SK-N-SH treated with all-trans-retinoic acid at 6 μM for 48 hours (cell line): Measurements from ENCODE around the gene GNAZ.

Source experiments
- ATAC-seq: fragments of 200-7000 bp; cut with Tn5 transposase; 3 replicates; pipeline ENCODE4 v1.9.1; 2020; ENCODE audit warnings: mild to moderate bottlenecking, moderate library complexity
- ARNTL ChIP-seq: fragments of 450-650 bp; formaldehyde crosslinking; IDR thresholded peaks from 2 replicates; pipeline ENCODE4 v1.5.0; 2020; ENCODE audit warnings: low read depth, mild to moderate bottlenecking, moderate library complexity, borderline replicate concordance
- BACH2 ChIP-seq: fragments of 250-450 bp; sonication (Bioruptor Pico); IDR thresholded peaks from 2 replicates; pipeline ENCODE4 v1.9.0; 2021; ENCODE audit warnings: mild to moderate bottlenecking, borderline replicate concordance
- CSDC2 ChIP-seq: fragments of 250-450 bp; sonication (Bioruptor Pico); IDR thresholded peaks from 2 replicates; pipeline ENCODE4 v1.5.0; 2020; ENCODE audit warnings: mild to moderate bottlenecking, moderate library complexity
- CSRNP3 ChIP-seq: fragments of 250-450 bp; sonication (Bioruptor Pico); IDR thresholded peaks from 2 replicates; pipeline ENCODE4 v1.5.1; 2021; ENCODE audit warnings: mild to moderate bottlenecking, moderate library complexity
- ESRRG ChIP-seq: fragments of 250-450 bp; sonication (Bioruptor Pico); IDR thresholded peaks from 2 replicates; pipeline ENCODE4 v1.6.1; 2021; ENCODE audit warnings: mild to moderate bottlenecking
- GLIS3 ChIP-seq: fragments of 250-450 bp; sonication (Bioruptor Pico); IDR thresholded peaks from 2 replicates; pipeline ENCODE4 v1.5.0; 2020; ENCODE audit warnings: mild to moderate bottlenecking, moderate library complexity
- ISL1 ChIP-seq: fragments of 250-450 bp; sonication (Bioruptor Pico); IDR thresholded peaks from 2 replicates; pipeline ENCODE4 v2.1.2; 2022; ENCODE audit warnings: mild to moderate bottlenecking, moderate library complexity
- PATZ1 ChIP-seq: fragments of 250-450 bp; sonication (Bioruptor Pico); IDR thresholded peaks from 2 replicates; pipeline ENCODE4 v1.8.0; 2020; ENCODE audit warnings: mild to moderate bottlenecking, moderate library complexity, borderline replicate concordance
- POU6F1 ChIP-seq: fragments of 250-450 bp; sonication (Bioruptor Pico); IDR thresholded peaks from 2 replicates; pipeline ENCODE4 v1.8.0; 2021; ENCODE audit warnings: low read depth, mild to moderate bottlenecking, moderate library complexity, borderline replicate concordance
- PPARA ChIP-seq: fragments of 250-450 bp; sonication (Bioruptor Pico); IDR thresholded peaks from 2 replicates; pipeline ENCODE4 v1.5.0; 2020; ENCODE audit warnings: mild to moderate bottlenecking, borderline replicate concordance
- RARB ChIP-seq: fragments of 250-450 bp; sonication (Bioruptor Pico); IDR thresholded peaks from 2 replicates; pipeline ENCODE4 v1.8.0; 2021; ENCODE audit warnings: mild to moderate bottlenecking, moderate library complexity
- SNAI2 ChIP-seq: fragments of 250-450 bp; sonication (Bioruptor Pico); IDR thresholded peaks from 2 replicates; pipeline ENCODE4 v1.5.0; 2020; ENCODE audit warnings: mild to moderate bottlenecking, moderate library complexity
- TCF4 ChIP-seq: fragments of 250-450 bp; sonication (Bioruptor Pico); IDR thresholded peaks from 2 replicates; pipeline ENCODE4 v1.8.0; 2021; ENCODE audit warnings: mild to moderate bottlenecking, moderate library complexity, borderline replicate concordance
- TOX ChIP-seq: fragments of 250-450 bp; sonication (Bioruptor Pico); IDR thresholded peaks from 2 replicates; pipeline ENCODE4 v1.8.0; 2021; ENCODE audit warnings: mild to moderate bottlenecking, moderate library complexity, borderline replicate concordance
- TSHZ2 ChIP-seq: fragments of 250-450 bp; sonication (Bioruptor Pico); IDR thresholded peaks from 2 replicates; pipeline ENCODE4 v1.5.0; 2020; ENCODE audit warnings: mild to moderate bottlenecking, moderate library complexity
- ZC3H10 ChIP-seq: fragments of 250-450 bp; sonication (Bioruptor Pico); IDR thresholded peaks from 2 replicates; pipeline ENCODE4 v1.5.1; 2021; ENCODE audit warnings: mild to moderate bottlenecking, moderate library complexity
- ZFP3 ChIP-seq: fragments of 250-450 bp; sonication (Bioruptor Pico); IDR thresholded peaks from 2 replicates; pipeline ENCODE4 v1.5.0; 2020; ENCODE audit warnings: mild to moderate bottlenecking, moderate library complexity
- ZFP30 ChIP-seq: fragments of 450-650 bp; formaldehyde crosslinking; IDR thresholded peaks from 2 replicates; pipeline ENCODE4 v1.5.0; 2022; ENCODE audit warnings: mild to moderate bottlenecking, moderate library complexity
- ZNF565 ChIP-seq: fragments of 450-650 bp; formaldehyde crosslinking; conservative IDR thresholded peaks from 2 replicates; pipeline ENCODE4 v1.5.0; 2020; ENCODE audit warnings: low read depth, mild to moderate bottlenecking, moderate library complexity
- ZNF70 ChIP-seq: fragments of 450-650 bp; formaldehyde crosslinking; IDR thresholded peaks from 2 replicates; pipeline ENCODE4 v1.5.0; 2020; ENCODE audit warnings: mild to moderate bottlenecking, moderate library complexity
- ZNF8 ChIP-seq: fragments of 450-650 bp; formaldehyde crosslinking; IDR thresholded peaks from 2 replicates; pipeline ENCODE4 v1.5.0; 2020; ENCODE audit warnings: mild to moderate bottlenecking, moderate library complexity

Gene GNAZ

GRCh38 chr22:23146478-23147205 lies 76.3 kb downstream of the GNAZ start:
- ATAC-seq: no peak
- TF ChIP-seq GLIS3: no peak
- TF ChIP-seq PPARA (CRISPR knock-in tag): no peak
- TF ChIP-seq TCF4 (CRISPR knock-in tag): no peak
- TF ChIP-seq TSHZ2 (CRISPR knock-in tag): no peak
- TF ChIP-seq SNAI2 (CRISPR knock-in tag): no peak
- TF ChIP-seq RARB (CRISPR knock-in tag): no peak
- TF ChIP-seq CSRNP3 (CRISPR knock-in tag): no peak
- no peak for TF ChIP-seq BACH2
- no peak for TF ChIP-seq ZNF70 (CRISPR knock-in tag)
- no peak for TF ChIP-seq ISL1 (CRISPR knock-in tag)
- TF ChIP-seq ZNF565: no peak
- no peak for TF ChIP-seq CSDC2 (CRISPR knock-in tag)
- TF ChIP-seq ESRRG (CRISPR knock-in tag): no peak
- no peak for TF ChIP-seq PATZ1
- TF ChIP-seq ARNTL (CRISPR knock-in tag): no peak
- no peak for TF ChIP-seq ZC3H10 (CRISPR knock-in tag)
- no peak for TF ChIP-seq ZFP3 (CRISPR knock-in tag)
- no peak for TF ChIP-seq TOX (CRISPR knock-in tag)
- TF ChIP-seq ZNF8 (CRISPR knock-in tag): no peak
- TF ChIP-seq POU6F1: no peak

- ATAC-seq: no peak
- TF ChIP-seq ZFP30 (CRISPR knock-in tag) (no peak), TCF4 (CRISPR knock-in tag) (no peak), ESRRG (CRISPR knock-in tag) (no peak), ZNF565 (no peak), TOX (CRISPR knock-in tag) (no peak), CSRNP3 (CRISPR knock-in tag) (no peak), ZNF70 (CRISPR knock-in tag) (no peak), CSDC2 (CRISPR knock-in tag) (no peak)
Measured at GRCh38 chr22:23147617-23148387, 77.5 kb downstream of the GNAZ start.
